Measurements from ENCODE around the gene ZFR.
A peak's percentile ranks its signal among the peaks of the same experiment; 100 is the strongest.

Gene ZFR

DNA sequence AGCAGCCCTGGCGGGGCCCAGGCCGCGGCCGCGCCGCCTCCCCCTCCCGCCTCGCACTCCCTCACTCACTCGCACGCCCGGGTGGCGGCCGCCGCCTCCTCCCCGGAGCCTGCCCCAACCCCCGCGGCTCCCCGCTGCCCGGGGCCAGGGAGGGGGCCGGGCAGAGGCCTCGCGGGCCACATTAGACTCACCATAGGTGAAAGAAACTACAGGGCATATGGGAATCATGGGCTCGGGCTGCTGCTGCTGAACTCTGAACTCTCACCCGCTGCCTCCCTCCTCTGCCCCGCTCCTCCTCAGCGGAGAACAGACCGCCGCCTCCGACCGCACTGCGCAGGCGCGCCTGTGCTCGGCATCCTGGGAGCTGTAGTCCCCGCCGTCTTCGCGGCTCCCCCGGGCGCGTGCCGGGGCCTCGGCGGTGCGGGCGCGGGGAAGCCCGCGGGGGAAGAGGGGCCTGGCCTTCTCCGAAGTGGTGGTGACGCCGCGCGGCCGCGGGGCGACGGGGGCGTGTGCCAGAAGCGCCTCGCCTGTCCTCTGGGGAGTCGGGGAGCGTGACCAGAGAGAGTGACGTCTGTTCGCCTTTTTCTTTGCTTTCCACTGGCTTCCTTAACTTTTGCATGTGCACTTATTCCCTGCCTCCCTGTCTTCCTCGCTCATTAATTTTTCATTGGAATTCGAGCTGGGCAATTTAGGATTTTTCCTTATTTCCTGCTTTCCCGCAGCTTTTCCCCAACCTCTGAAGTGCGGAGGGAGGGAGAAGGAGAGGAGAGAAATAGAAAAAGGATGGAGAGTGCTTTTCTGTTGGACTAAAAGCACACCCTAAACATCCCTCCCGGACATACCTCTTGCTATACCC lies at the start of gene ZFR:
Gene ZFR, minus strand, starts transcription at position 310 of the 856 bp plus-strand sequence. Its CDS starts 82 bp downstream, at position 228.
- peak; percentile 93 for ATAC-seq
- TF ChIP-seq CSDC2 (CRISPR knock-in tag; IDR thresholded peaks at IDR 0.05) (0 out of 2 replicates have a peak, but pooled peaks have one; percentile 30), ZC3H10 (CRISPR knock-in tag; IDR thresholded peaks at IDR 0.05) (no peak)

DNA sequence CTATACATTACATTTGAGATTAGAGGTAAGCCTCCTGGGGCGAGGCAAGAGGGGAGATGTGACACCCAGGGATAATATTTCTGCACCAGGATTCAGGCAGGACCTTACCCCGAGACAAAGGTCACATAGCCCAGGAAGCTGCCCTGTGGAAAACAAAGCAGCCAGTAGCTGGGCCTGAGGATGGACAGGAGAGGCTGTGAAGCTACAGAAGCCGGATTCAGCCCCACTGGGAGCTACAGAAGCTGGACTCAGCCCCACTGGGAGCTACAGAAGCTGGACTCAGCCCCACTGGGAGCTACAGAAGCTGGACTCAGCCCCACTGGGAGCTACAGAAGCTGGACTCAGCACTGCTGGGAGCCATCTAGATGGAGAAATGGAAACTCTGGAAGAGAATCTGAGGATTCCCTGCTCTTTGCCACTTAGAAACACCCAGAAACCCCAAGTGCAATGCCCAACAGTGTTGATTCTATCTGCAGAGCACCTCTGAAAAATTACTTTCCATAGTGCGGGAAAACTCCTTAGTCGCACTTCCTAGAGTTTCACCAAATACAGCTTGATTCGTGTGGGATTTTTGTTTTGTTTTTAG lies 46.5 kb upstream of the ZFR start:
- no peak for TF ChIP-seq TCF4 (CRISPR knock-in tag; IDR thresholded peaks at IDR 0.05; ENCODE audit: borderline replicate concordance)
- no peak for TF ChIP-seq OSR1 (CRISPR knock-in tag; IDR thresholded peaks at IDR 0.05)
- TF ChIP-seq, protein P1, sequence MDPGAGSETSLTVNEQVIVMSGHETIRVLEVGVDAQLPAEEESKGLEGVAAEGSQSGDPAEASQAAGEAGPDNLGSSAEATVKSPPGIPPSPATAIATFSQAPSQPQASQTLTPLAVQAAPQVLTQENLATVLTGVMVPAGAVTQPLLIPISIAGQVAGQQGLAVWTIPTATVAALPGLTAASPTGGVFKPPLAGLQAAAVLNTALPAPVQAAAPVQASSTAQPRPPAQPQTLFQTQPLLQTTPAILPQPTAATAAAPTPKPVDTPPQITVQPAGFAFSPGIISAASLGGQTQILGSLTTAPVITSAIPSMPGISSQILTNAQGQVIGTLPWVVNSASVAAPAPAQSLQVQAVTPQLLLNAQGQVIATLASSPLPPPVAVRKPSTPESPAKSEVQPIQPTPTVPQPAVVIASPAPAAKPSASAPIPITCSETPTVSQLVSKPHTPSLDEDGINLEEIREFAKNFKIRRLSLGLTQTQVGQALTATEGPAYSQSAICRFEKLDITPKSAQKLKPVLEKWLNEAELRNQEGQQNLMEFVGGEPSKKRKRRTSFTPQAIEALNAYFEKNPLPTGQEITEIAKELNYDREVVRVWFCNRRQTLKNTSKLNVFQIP (CRISPR knock-in tag; IDR thresholded peaks at IDR 0.05; ENCODE audit: borderline replicate concordance, low read depth): no peak
- TF ChIP-seq ZNF565 (CRISPR knock-in tag; conservative IDR thresholded peaks at IDR 0.05; ENCODE audit: low read depth): no peak
- no peak for TF ChIP-seq ZFP3 (CRISPR knock-in tag; IDR thresholded peaks at IDR 0.05)
- TF ChIP-seq ZNF70 (CRISPR knock-in tag; IDR thresholded peaks at IDR 0.05): no peak
- TF ChIP-seq ARNTL (CRISPR knock-in tag; IDR thresholded peaks at IDR 0.05; ENCODE audit: borderline replicate concordance, low read depth): no peak
- TF ChIP-seq ISL1 (CRISPR knock-in tag; IDR thresholded peaks at IDR 0.05): no peak
- no peak for TF ChIP-seq ESRRG (CRISPR knock-in tag; IDR thresholded peaks at IDR 0.05)
- TF ChIP-seq ZFP30 (CRISPR knock-in tag; IDR thresholded peaks at IDR 0.05): no peak
- no peak for TF ChIP-seq PPARA (CRISPR knock-in tag; IDR thresholded peaks at IDR 0.05; ENCODE audit: borderline replicate concordance)
- no peak for TF ChIP-seq ZNF8 (CRISPR knock-in tag; IDR thresholded peaks at IDR 0.05)
- TF ChIP-seq, protein P2, sequence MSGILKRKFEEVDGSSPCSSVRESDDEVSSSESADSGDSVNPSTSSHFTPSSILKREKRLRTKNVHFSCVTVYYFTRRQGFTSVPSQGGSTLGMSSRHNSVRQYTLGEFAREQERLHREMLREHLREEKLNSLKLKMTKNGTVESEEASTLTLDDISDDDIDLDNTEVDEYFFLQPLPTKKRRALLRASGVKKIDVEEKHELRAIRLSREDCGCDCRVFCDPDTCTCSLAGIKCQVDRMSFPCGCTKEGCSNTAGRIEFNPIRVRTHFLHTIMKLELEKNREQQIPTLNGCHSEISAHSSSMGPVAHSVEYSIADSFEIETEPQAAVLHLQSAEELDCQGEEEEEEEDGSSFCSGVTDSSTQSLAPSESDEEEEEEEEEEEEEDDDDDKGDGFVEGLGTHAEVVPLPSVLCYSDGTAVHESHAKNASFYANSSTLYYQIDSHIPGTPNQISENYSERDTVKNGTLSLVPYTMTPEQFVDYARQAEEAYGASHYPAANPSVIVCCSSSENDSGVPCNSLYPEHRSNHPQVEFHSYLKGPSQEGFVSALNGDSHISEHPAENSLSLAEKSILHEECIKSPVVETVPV (CRISPR knock-in tag; IDR thresholded peaks at IDR 0.05): no peak
- no peak for TF ChIP-seq GLIS3 (CRISPR knock-in tag; IDR thresholded peaks at IDR 0.05)
- ATAC-seq: no peak

DNA sequence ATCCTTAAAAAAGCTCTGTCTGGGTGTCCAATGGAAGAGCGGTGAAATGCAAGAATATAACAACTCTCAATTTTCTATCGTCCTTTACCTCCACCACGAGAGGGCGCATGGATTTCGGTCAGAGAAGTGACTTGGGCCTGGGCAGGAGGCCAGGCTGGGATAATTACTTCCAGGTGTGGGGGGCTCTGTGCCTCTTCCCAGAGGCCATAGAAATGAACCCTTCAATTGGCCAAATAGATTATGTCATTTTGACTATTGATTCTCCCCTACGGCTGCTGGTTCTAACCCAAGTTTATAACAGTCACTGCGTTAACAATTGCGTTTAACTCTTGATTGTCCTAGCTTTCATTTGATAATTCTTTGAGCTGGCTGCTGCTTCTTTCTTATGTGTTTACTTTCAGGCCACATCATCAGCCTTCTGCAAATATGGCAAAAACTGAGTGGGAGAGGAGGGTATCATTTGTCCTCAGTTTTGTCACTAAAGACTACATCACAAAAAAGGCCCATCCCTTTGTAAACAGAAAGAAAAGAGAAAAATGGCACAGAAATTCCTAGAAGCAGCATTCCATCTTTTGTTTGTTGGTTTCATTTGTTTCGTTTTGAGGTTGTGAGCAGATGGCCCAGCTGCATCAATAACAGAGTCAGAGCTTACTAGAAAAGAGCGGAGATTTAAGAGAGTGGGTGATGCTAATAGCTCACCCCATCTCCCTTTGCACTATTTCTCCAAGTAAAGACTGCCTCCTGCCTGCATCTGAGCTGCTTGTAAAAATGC lies 45.4 kb upstream of the ZFR start:
- ATAC-seq: peak; percentile 88
- TF ChIP-seq BACH2 (CRISPR knock-in tag; IDR thresholded peaks at IDR 0.05; ENCODE audit: borderline replicate concordance) (no peak), TCF4 (CRISPR knock-in tag; IDR thresholded peaks at IDR 0.05; ENCODE audit: borderline replicate concordance) (peak; percentile 96), RARB (CRISPR knock-in tag; IDR thresholded peaks at IDR 0.05) (no peak), ZNF8 (CRISPR knock-in tag; IDR thresholded peaks at IDR 0.05) (no peak), TOX (CRISPR knock-in tag; IDR thresholded peaks at IDR 0.05; ENCODE audit: borderline replicate concordance) (no peak), ZNF565 (CRISPR knock-in tag; conservative IDR thresholded peaks at IDR 0.05; ENCODE audit: low read depth) (no peak), GLIS3 (CRISPR knock-in tag; IDR thresholded peaks at IDR 0.05) (no peak), ISL1 (CRISPR knock-in tag; IDR thresholded peaks at IDR 0.05) (no peak)
- TF ChIP-seq, protein P2 (CRISPR knock-in tag; IDR thresholded peaks at IDR 0.05): no peak
- TF ChIP-seq, protein P3, sequence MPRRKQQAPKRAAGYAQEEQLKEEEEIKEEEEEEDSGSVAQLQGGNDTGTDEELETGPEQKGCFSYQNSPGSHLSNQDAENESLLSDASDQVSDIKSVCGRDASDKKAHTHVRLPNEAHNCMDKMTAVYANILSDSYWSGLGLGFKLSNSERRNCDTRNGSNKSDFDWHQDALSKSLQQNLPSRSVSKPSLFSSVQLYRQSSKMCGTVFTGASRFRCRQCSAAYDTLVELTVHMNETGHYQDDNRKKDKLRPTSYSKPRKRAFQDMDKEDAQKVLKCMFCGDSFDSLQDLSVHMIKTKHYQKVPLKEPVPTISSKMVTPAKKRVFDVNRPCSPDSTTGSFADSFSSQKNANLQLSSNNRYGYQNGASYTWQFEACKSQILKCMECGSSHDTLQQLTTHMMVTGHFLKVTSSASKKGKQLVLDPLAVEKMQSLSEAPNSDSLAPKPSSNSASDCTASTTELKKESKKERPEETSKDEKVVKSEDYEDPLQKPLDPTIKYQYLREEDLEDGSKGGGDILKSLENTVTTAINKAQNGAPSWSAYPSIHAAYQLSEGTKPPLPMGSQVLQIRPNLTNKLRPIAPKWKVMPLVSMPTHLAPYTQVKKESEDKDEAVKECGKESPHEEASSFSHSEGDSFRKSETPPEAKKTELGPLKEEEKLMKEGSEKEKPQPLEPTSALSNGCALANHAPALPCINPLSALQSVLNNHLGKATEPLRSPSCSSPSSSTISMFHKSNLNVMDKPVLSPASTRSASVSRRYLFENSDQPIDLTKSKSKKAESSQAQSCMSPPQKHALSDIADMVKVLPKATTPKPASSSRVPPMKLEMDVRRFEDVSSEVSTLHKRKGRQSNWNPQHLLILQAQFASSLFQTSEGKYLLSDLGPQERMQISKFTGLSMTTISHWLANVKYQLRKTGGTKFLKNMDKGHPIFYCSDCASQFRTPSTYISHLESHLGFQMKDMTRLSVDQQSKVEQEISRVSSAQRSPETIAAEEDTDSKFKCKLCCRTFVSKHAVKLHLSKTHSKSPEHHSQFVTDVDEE (CRISPR knock-in tag; IDR thresholded peaks at IDR 0.05): peak; percentile 60; the same call in 1 of the 2 replicates
